Right atrium auricular region (tissue), 2 donors: ENCODE data around the gene OLFM2. TPM values are rescaled to one million over a fixed set of nuclear protein-coding genes. Genes with fewer than 3 reads are reported as not detected.

Experiments
- DNase-seq: peaks from one replicate; pipeline ENCODE4 v3.0.0-alpha.2; 2019; ENCODE audit warnings: low spot score
- H3K27ac ChIP-seq, 2 donors: fragments of 200-600 bp; sonication (generic); 1 replicate in 1 of 2; 2 replicates in 1 of 2; pipeline ENCODE4 v1.5.1; 2016 to 2019
- H3K27me3 ChIP-seq, 2 donors: fragments of 200-600 bp; sonication (generic); one replicate each; pipeline versions ENCODE4 v1.5.1 to v1.6.0; 2017 to 2019
- H3K36me3 ChIP-seq: fragments of 200-600 bp; sonication (generic); one replicate; pipeline ENCODE4 v1.5.1; 2016
- H3K4me1 ChIP-seq, 2 donors: fragments of 200-600 bp; sonication (generic); one replicate each; pipeline versions ENCODE4 v1.5.1 to v1.6.0; 2017 to 2019
- H3K4me3 ChIP-seq, 2 donors: fragments of 200-600 bp; sonication (generic); 1 replicate in 1 of 2; 2 replicates in 1 of 2; pipeline ENCODE4 v1.5.1; 2017 to 2019; ENCODE audit warnings: mild to moderate bottlenecking in 1 of 2, moderate library complexity in 1 of 2
- H3K9me3 ChIP-seq, 2 donors: fragments of 200-600 bp; sonication (generic); one replicate each; pipeline ENCODE4 v1.5.1; 2019
- CTCF ChIP-seq, 2 donors: fragments of 200-600 bp; sonication (generic); IDR thresholded peaks; one replicate each; pipeline ENCODE4 v1.5.1; 2019; ENCODE audit warnings: antibody characterized with exemption in 2 of 2
- total RNA-seq, 2 donors: library from RNA; depleted of rRNA; stranded (reverse); fragments of >200 nt; gene quantifications; one replicate each; pipeline ENCODE4 v1.1.0, GENCODE V29; 2016

Gene OLFM2
- total RNA-seq, 2 donors from 2014 or later = 1.4 to 3.5 TPM

GRCh38 chr19:9857076-9857721 lies 79.1 kb downstream of the OLFM2 start:
- no peak for TF ChIP-seq CTCF (IDR thresholded peaks at IDR 0.05)
- DNase-seq = no peak
- Histone ChIP-seq H3K4me3 (no peak overlapping the region), H3K4me1 (no peaks in the 10 kb centered on the region), H3K9me3 (no peaks in the 10 kb centered on the region), H3K27ac (no peak overlapping the region), H3K27me3 (no peaks in the 10 kb centered on the region), H3K36me3 (no peaks in the 10 kb centered on the region)

- H3K27me3 ChIP-seq = no peaks in the 10 kb centered on the region
- no peaks in the 10 kb centered on the region for H3K9me3 ChIP-seq
- no peak for DNase-seq
- no peak overlapping the region for H3K4me3 ChIP-seq
- no peak overlapping the region for H3K27ac ChIP-seq
- no peak for TF ChIP-seq CTCF (IDR thresholded peaks at IDR 0.05)
- no peaks in the 10 kb centered on the region for H3K4me1 ChIP-seq
- no peaks in the 10 kb centered on the region for H3K36me3 ChIP-seq
These were observed 79.7 kb downstream of the OLFM2 start for GRCh38 chr19:9856609-9857008.

GRCh38 chr19:9854282-9854846 lies 82.0 kb downstream of the OLFM2 start:
- no peak for DNase-seq
- Histone ChIP-seq H3K27ac (no peak overlapping the region), H3K9me3 (no peaks in the 10 kb centered on the region), H3K4me3 (no peak overlapping the region), H3K4me1 (no peaks in the 10 kb centered on the region), H3K27me3 (no peaks in the 10 kb centered on the region), H3K36me3 (no peaks in the 10 kb centered on the region)
- no peak for TF ChIP-seq CTCF (IDR thresholded peaks at IDR 0.05)

- H3K9me3 ChIP-seq = no peaks in the 10 kb centered on the region
- TF ChIP-seq CTCF (IDR thresholded peaks at IDR 0.05) = no peak
- DNase-seq = no peak
- H3K27ac ChIP-seq = no peak overlapping the region
- peaks cover 0 to 9% of the 10 kb centered on the region in 2 donors for H3K4me1 ChIP-seq
- H3K27me3 ChIP-seq = no peaks in the 10 kb centered on the region
- H3K4me3 ChIP-seq = no peak overlapping the region
- peaks cover 12% of the 10 kb centered on the region for H3K36me3 ChIP-seq
These were observed 85.9 kb downstream of the OLFM2 start for GRCh38 chr19:9850235-9850959.

DNA sequence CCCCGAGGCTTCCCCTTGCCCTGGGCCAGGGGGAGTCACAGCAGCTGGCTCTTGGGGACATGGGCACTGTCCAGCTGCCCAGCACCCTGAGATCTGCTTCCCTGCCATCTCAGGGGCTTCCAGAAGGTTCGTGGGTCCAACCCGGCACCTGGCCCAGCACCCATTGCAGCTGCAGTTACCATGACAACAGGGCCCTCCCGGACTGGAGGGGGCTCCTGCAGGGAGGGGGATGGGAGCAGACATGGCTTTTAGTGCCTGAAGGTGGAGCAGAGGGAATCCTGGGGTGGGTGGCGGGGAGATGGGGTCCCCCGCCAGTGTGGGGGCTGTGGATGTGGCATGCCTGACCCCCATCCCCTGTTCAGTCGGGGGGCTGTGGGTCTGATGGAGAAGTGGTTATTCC lies 86.5 kb downstream of the OLFM2 start:
- Histone ChIP-seq H3K4me3 (no peak overlapping the region), H3K9me3 (no peaks in the 10 kb centered on the region), H3K27ac (no peak overlapping the region), H3K4me1 (peaks cover 0 to 9% of the 10 kb centered on the region in 2 donors), H3K36me3 (peaks cover 14% of the 10 kb centered on the region), H3K27me3 (no peaks in the 10 kb centered on the region)
- TF ChIP-seq CTCF (IDR thresholded peaks at IDR 0.05) = no peak
- no peak for DNase-seq
